Measurements from ENCODE around the gene APMAP.
"Not testable (repeated sequence)": the region's sequence is repeated elsewhere in the genome, so short reads cannot be mapped to it uniquely, and the experiment has no call there.

APMAP gene

GRCh38 chr20:24935766-24936525 is 56.6 kb downstream of the APMAP start:
- DNase-seq (ENCODE audit: extremely low read depth, insufficient read length): no peak
- no peak for TF ChIP-seq CTCF (IDR thresholded peaks at IDR 0.05; ENCODE audit: insufficient read depth, low read length, poor library complexity, severe bottlenecking)
- Histone ChIP-seq H3K36me3 (ENCODE audit: control insufficient read depth, insufficient read depth, low read length) (no peaks in the 10 kb centered on the region), H3K4me3 (replicated peaks; ENCODE audit: low read depth, low read length) (no peak overlapping the region), H3K27me3 (replicated peaks; ENCODE audit: control insufficient read depth, insufficient read depth, low read length) (no peaks in the 10 kb centered on the region)

GRCh38 chr20:24935140-24935539 is 57.4 kb downstream of the APMAP start:
- no peak for DNase-seq (ENCODE audit: extremely low read depth, insufficient read length)
- no peaks in the 10 kb centered on the region for H3K27me3 ChIP-seq (replicated peaks; ENCODE audit: control insufficient read depth, insufficient read depth, low read length)
- H3K36me3 ChIP-seq (ENCODE audit: control insufficient read depth, insufficient read depth, low read length): no peaks in the 10 kb centered on the region
- no peak for TF ChIP-seq CTCF (IDR thresholded peaks at IDR 0.05; ENCODE audit: insufficient read depth, low read length, poor library complexity, severe bottlenecking)
- H3K4me3 ChIP-seq (replicated peaks; ENCODE audit: low read depth, low read length): no peak overlapping the region

GRCh38 chr20:24934716-24935115 is 57.8 kb downstream of the APMAP start:
- DNase-seq (ENCODE audit: extremely low read depth, insufficient read length): no peak
- H3K27me3 ChIP-seq (replicated peaks; ENCODE audit: control insufficient read depth, insufficient read depth, low read length): no peaks in the 10 kb centered on the region
- H3K4me3 ChIP-seq (replicated peaks; ENCODE audit: low read depth, low read length): no peak overlapping the region
- no peak for TF ChIP-seq CTCF (IDR thresholded peaks at IDR 0.05; ENCODE audit: insufficient read depth, low read length, poor library complexity, severe bottlenecking)
- no peaks in the 10 kb centered on the region for H3K36me3 ChIP-seq (ENCODE audit: control insufficient read depth, insufficient read depth, low read length)

GRCh38 chr20:24934101-24934661 is 58.4 kb downstream of the APMAP start:
- TF ChIP-seq CTCF (IDR thresholded peaks at IDR 0.05; ENCODE audit: insufficient read depth, low read length, poor library complexity, severe bottlenecking): no peak
- Histone ChIP-seq H3K4me3 (replicated peaks; ENCODE audit: low read depth, low read length) (no peak overlapping the region), H3K27me3 (replicated peaks; ENCODE audit: control insufficient read depth, insufficient read depth, low read length) (no peaks in the 10 kb centered on the region), H3K36me3 (ENCODE audit: control insufficient read depth, insufficient read depth, low read length) (no peaks in the 10 kb centered on the region)
- DNase-seq (ENCODE audit: extremely low read depth, insufficient read length): no peak

DNA sequence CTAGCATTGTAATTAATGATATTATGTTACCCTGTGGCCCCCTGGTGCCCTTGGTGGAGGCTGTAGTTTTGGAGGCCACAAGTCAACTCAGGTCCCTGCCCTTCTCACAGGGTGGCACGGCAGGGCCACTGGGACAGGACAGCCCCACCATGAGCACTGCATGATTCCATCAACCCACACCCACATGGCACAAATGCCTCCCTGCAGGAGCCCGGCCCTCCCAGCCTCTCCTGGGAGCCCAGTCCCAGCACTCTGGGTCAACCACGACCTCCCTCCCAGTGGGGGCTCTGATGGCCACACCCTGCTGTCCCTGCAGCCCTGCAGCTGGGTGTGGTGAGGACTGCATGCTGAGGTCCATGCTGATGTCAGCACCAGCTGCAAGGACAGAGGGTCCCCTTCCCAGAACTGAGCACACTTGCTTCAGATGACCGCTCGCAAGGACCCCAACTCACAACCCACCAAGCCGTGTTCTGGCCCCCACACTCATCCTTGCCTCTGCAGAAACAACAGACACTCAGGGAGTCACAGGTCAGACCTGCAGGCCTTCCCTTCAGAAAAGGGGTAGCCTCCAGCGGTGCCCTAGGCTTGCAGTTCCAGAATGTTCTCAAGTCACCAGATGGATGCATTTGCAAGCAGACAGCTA is 59.2 kb downstream of the APMAP start:
- Histone ChIP-seq H3K36me3 (ENCODE audit: control insufficient read depth, insufficient read depth, low read length) (no peaks in the 10 kb centered on the region), H3K4me3 (replicated peaks; ENCODE audit: low read depth, low read length) (no peak overlapping the region), H3K27me3 (replicated peaks; ENCODE audit: control insufficient read depth, insufficient read depth, low read length) (no peaks in the 10 kb centered on the region)
- no peak for DNase-seq (ENCODE audit: extremely low read depth, insufficient read length)
- no peak for TF ChIP-seq CTCF (IDR thresholded peaks at IDR 0.05; ENCODE audit: insufficient read depth, low read length, poor library complexity, severe bottlenecking)

GRCh38 chr20:24931893-24932292 is 60.7 kb downstream of the APMAP start:
- H3K27me3 ChIP-seq (replicated peaks; ENCODE audit: control insufficient read depth, insufficient read depth, low read length); H3K36me3 ChIP-seq (ENCODE audit: control insufficient read depth, insufficient read depth, low read length); H3K4me3 ChIP-seq (replicated peaks; ENCODE audit: low read depth, low read length); DNase-seq (ENCODE audit: extremely low read depth, insufficient read length): not testable (repeated sequence)
